GM19099 (cell line): ENCODE results near the gene IFNLR1.

Experiments used
- POLR2A ChIP-seq: IDR thresholded peaks from 3 replicates; pipeline ENCODE4 v1.6.1; 2011; ENCODE audit warnings: low read depth; ENCODE audit not compliant: insufficient read length; ENCODE audit errors: extremely low read depth

Gene IFNLR1

GRCh38 chr1:24195136-24195535 is 8.0 kb upstream of the IFNLR1 start:
- no peak for TF ChIP-seq POLR2A

DNA sequence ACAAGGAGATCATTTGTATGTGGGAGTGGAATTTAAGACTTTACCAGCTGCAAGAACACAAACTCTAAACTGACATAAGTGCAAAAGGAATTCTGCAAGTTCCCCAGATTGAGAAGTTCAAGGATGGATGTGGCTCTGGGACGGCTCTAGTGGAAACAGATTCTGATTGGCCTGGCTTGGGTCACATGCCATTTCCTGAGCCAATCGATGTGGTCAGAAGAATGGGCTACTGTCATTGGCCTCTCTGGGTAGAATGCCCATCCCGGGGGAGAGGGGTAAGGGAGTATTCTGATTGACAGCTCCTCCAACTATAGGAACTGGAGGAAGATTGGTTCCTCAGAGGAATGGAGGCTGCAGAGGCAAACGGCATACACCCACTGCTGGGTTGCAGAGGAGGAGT is 6.0 kb upstream of the IFNLR1 start:
- TF ChIP-seq POLR2A = no peak

GRCh38 chr1:24191860-24192259 is 4.8 kb upstream of the IFNLR1 start:
- no peak for TF ChIP-seq POLR2A

- no peak for TF ChIP-seq POLR2A
Observed at GRCh38 chr1:24190983-24191461, 3.9 kb upstream of the IFNLR1 start.

DNA sequence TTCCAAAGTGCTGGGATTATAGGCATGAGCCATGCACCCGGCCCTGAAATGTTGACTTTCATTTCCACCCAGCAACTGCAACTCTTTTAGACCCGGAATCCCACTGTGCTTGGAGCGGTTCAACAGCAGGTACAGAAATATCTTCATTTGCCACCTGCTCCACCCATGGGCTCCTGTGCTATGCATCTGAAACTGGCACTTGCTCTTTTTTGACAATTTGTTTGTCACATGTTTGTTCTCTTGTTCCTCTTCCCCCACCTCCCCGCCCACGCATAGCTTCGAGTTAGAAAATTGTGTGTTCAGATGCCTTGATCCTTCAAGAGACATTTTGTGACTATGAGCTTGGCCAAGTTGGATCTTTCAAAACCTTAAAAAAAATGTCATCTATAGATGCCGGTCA is 2.4 kb upstream of the IFNLR1 start:
- TF ChIP-seq POLR2A = no peak

- TF ChIP-seq POLR2A = no peak
Observed at GRCh38 chr1:24186711-24186992, 437 bp downstream of the IFNLR1 start.

- no peak for TF ChIP-seq POLR2A
Observed at GRCh38 chr1:24186031-24186710, 918 bp downstream of the IFNLR1 start.

- no peak for TF ChIP-seq POLR2A
Observed at GRCh38 chr1:24185076-24185475, 2.0 kb downstream of the IFNLR1 start.

DNA sequence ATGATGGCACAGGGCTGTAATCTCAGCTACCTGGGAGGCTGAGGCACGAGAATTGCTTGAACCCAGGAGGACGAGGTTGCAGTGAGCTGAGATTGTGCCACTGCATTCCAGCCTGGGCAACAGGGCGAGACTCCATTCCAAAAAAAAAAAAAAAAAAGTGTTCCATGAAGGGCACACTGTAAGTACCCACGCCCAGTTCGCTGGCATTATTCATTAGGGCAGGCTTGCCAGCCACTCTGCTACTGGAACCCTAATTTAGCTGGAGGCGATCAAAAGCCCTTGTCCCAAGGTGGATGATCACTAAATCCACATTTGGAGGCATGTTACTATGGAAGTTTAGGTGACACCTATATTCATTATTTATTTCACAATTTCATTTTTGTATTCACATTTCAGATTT is 5.0 kb downstream of the IFNLR1 start:
- no peak for TF ChIP-seq POLR2A

DNA sequence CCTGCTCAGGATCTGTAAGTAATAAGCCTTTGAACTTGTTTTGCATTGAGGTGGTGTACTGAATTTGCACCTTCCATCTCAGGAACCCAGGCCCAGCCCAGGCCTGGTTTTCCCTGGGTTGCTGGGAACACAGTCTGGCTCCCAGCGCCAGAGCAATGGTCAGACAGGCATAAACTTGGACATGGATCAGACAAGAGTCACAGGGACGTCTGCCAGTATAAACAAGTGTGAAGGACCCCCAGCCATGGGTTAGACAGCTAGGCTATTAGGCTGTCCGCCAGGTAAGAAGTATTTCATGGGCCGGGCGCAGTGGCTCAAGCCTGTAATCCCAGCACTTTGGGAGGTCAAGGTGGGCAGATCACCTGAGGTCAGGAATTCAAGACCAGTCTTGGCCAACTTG is 5.5 kb downstream of the IFNLR1 start:
- no peak for TF ChIP-seq POLR2A

DNA sequence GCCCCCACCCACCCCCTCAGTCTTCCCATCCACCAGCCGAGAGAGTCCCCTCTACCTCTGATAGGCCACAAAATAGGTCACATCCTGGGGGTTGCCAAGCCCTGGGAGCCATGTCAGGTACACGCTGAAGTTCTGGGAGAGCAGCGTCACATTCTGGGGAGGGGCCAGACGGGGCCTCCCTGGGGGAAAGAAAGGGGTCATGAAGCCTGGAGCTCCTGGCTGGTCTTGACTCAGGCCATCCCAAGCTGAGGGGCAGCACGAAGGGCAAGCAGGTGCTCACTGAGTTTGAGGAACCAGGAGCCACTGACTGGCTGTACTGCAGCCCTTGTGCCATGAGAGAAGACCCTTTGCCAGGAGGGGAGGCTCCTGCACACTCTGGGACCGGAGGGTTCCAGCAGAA is 6.4 kb downstream of the IFNLR1 start:
- no peak for TF ChIP-seq POLR2A

- TF ChIP-seq POLR2A = no peak
Observed at GRCh38 chr1:24179251-24179840, 7.7 kb downstream of the IFNLR1 start.

DNA sequence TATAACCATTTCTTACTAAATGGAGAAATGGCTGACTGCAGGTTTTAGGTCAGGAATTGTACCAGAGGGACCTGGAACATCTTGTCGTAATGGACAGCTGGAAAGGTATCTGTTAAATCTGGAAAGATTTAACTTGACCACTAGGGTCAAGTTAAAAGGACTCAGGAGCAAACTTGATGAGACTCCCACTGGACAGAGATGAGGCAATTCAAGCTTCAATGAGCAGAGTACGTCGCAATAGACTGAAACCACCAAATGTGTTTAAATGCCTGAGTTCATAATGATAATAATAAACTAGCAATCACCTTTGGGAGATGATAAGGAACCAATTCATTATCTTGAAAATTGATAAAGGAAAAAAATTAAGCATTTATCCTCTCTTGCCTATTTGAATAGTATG is 8.7 kb downstream of the IFNLR1 start:
- TF ChIP-seq POLR2A = no peak

DNA sequence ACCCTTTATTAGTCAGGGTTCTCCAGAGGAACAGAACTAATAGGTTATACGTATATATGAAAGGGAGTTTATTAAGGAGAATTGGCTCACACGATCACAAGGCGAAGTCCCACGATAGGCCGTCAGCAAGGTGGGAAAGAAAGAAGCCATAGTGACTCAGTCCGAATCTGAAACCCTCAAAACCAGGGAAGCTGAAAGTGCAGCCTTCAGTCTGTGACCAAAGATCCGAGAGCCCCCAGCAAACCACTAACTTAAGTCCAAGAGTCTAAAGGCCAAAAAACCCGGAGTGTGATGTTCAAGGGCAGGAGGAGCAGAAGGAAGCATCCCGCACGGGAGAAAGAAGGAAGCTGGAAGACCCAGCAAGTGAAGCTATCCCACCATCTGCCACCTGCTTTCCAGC is 9.9 kb downstream of the IFNLR1 start:
- TF ChIP-seq POLR2A = no peak

DNA sequence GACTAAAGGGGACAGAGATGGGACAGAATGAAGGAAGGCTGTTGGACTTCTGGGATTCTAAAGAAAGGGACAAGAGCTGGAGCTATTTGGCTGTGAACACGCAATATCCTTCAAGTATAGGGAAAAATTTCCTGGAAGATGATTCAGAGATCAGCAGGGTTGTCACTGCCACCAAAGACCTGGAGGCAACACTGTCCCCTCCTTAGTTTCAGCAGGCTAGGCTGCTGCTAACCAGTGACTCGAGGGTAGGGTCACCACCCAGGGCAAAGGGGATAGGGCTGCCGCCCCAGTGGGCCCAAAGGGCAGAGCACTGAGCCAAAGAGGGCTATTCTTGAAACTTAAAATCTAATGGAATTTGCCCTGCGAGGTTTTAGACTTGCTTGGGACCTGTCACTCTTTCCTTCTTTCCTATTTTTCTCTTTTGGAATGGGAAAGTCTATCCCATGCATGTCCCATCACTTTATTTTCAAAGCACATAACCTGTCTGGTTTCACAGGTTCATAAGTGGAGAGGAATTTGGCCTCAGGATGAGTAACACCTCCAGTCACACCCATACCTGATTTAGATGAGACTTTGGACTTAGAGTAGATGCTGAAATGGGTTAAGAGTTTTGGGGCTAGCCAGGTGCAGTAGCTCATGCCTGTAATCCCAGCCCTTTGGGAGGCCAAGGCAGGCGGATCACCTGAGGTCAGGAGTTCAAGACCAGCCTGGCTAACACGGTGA is 11.9 kb downstream of the IFNLR1 start:
- no peak for TF ChIP-seq POLR2A
